GM18858 (cell line): ENCODE data around the gene ACACB.

Experiments used
- ATAC-seq: cut with Tn5 transposase; IDR thresholded peaks from one replicate; pipeline ENCODE4 v1.9.1; 2021; ENCODE audit not compliant: unreplicated experiment

Gene ACACB

DNA sequence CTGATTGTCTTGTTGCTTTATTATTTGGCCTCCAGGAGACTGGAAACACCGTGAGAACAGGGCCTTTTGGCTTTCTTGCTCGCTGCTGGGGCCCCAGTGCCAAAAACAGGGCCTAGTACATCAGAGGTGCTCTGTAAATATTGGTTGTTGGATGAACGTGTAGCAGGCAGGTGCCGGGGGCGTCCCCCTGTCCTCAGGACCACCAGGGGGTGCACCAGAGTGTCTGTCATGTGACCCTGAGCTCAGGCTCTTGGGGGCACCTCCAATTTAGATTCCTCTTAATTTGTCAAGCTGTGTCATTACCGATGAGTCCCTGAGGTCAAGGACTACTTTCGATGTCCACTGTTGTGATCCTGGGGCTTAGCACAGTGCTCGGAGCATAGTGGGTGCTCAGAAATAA, 87.1 kb downstream of the ACACB start:
- ATAC-seq: no peak

- no peak for ATAC-seq
Measured at GRCh38 chr12:109209082-109209481, 92.7 kb downstream of the ACACB start.

- no peak for ATAC-seq
Measured at GRCh38 chr12:109212460-109213115, 96.2 kb downstream of the ACACB start.

DNA sequence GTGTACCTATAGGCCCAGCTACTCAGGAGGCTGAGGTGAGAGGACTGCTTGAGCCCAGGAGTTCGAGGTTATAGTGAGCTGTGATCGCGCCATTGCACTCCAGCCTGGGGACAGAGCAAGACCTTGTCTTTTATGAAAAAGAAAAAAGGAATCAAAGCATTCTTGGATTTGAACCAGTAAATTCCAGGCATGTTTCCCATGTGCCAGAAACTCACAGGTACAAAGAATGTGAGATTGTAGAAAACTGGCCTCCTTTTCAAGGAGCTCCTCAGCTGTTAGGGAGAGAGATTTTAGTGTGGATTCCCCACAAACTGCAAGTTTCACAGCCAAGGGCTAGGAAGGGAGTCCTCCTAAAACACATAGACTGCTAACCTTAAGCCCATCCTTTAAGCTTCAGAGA, 97.7 kb downstream of the ACACB start:
- no peak for ATAC-seq

- no peak for ATAC-seq
Measured at GRCh38 chr12:109218996-109219395, 102.6 kb downstream of the ACACB start.

- ATAC-seq: no peak
Measured at GRCh38 chr12:109219938-109220337, 103.6 kb downstream of the ACACB start.

DNA sequence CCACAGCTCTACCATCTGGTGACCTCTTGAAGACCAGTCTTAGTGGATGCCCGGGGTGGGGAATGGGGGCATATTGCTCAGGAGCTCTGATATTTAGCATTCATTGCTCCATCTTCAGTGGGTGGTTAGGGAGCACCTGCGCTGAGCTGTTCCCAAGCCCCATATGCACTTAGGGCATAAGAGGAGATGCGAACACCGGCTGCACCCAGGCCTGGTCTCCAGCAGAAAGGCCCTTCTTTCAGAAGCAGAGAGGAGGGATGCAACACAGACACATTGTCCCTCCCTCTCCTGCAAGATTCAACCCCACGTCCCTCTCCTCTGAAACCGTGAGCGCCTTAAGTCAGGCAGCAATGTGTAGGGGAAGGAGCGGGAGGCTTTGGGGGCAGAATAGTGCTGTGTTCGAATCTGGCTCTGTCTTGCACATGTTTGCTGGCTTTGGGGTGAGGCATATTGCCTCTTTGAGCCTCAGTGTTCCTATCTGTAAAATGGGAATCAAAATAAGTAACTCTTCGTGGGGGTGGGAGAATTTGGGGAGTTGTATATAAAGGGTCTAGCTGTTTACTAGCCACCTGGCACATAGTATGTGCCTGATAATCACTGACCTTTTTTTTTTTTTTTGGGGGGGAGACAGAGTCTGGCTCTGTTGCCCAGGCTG, 105.0 kb downstream of the ACACB start:
- ATAC-seq: no peak

GRCh38 chr12:109222062-109222461, 105.7 kb downstream of the ACACB start:
- ATAC-seq: no peak

DNA sequence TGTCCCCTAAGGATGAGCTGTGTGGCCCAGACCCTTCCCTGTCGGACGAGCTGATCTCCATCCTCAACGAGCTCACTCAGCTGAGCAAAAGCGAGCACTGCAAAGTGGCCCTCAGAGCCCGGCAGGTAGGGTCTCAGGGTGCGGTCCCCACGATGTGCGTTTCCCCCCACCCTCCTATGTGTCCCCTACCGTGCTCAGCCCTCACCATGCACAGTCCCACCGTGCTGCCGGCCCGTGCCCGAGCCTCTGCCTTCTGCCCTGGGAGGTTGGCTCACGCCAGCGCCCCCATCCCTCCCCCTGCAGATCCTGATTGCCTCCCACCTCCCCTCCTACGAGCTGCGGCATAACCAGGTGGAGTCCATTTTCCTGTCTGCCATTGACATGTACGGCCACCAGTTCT, 106.1 kb downstream of the ACACB start:
- ATAC-seq: no peak

GRCh38 chr12:109223211-109223610, 106.8 kb downstream of the ACACB start:
- ATAC-seq: no peak

DNA sequence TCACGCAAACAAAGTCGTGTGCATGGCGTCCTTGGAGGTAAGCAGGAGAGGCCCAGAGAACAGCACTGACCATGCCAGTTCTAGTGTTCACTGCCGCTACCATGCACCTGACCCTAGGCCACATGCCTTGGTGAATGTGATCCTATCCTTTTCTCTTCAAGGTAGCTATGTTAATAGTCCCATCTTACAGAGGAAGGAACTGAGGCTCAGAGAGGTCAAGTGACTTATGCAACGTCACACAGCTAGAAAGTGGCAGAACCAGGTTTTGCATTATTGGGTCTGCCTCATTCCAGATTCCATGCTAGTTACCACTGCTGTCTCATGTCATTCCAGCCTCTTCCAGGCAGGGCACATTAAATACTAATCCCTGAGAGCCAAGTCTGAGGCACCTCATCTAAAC, 107.5 kb downstream of the ACACB start:
- ATAC-seq: no peak

DNA sequence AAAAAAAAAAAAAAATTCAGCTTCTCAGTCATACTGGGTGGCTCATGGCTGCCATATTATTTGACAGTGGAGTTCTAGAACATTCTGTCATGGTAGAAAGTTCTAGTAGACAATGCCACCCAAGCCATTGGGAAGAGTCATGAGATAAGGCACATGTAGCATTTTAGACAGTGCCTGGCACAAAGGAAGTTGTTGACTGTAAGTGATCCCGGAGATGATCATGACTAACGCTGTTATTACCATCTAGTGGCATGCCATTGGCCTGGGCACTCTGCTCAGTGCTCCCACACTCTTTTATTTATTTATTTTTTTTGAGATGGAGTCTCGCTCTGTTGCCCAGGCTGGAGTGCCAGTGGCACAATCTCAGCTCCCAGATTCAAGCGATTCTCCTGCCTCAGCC, 112.3 kb downstream of the ACACB start:
- ATAC-seq: no peak

- ATAC-seq: no peak
Measured at GRCh38 chr12:109230193-109230592, 113.8 kb downstream of the ACACB start.

DNA sequence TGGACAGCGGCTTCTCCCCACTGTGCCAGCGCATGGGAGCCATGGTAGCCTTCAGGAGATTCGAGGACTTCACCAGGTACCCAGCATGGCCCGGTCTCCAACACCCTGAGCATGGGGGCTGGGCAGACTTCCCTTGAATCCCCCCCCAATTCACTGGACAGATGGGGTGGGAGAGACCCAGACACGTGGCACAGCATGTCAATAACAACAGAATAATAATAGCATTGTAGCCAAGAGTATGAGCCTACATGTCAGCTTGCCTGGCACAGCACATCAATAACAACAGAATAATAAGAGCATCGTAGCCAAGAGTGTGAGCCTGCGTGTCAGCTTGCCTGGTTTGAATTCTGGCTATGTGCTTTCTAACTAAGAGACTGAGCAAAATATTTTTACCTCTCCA, 116.3 kb downstream of the ACACB start:
- ATAC-seq: no peak

DNA sequence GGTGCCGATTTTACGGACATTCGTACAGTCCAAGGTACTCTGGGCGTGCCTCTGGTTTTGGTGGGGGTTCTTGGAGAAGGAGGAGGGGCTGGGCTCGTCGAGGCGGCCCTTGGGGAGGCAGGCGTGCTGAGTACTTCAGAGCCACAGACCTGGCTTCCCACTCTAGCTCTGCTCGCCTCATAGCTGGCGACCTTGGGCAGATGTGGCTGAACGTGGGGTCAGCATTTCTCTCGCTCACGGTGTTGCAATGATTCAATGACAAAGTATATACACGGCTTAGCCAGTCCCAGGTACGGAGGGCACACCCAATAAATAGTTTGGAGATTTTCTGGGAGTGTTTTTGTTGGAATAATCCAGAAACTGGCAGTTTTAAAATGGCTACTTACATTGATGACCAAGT, 117.6 kb downstream of the ACACB start:
- ATAC-seq: no peak

GRCh38 chr12:109236257-109236656, 119.9 kb downstream of the ACACB start:
- no peak for ATAC-seq

DNA sequence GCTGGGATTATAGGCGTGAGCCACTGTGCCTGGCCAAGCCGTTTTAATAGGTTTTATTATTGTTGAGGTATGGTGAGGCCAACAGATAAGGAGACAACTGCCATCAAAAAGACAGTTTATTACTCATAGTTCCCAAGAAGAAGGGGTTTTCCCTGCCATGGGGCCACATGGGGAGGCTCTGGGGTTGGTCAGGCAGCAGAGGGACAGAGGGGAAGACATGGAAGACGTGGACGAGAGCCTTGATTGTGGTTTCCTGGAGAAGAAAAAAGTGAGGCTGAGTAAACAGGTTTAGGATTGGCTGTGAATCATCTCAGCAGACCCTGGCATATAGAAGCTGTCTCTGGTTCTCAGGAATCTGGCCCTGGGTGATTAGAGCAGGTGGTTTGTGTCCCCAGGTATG, 122.8 kb downstream of the ACACB start:
- ATAC-seq: no peak

GRCh38 chr12:109239691-109240090, 123.3 kb downstream of the ACACB start:
- ATAC-seq: no peak

- ATAC-seq: no peak
Measured at GRCh38 chr12:109240365-109240764, 124.0 kb downstream of the ACACB start.

GRCh38 chr12:109241936-109242335, 125.5 kb downstream of the ACACB start:
- no peak for ATAC-seq

GRCh38 chr12:109244073-109244472, 127.7 kb downstream of the ACACB start:
- no peak for ATAC-seq

GRCh38 chr12:109246221-109246620, 129.8 kb downstream of the ACACB start:
- ATAC-seq: no peak
